ENCODE data around the gene UNC119.

DNA sequence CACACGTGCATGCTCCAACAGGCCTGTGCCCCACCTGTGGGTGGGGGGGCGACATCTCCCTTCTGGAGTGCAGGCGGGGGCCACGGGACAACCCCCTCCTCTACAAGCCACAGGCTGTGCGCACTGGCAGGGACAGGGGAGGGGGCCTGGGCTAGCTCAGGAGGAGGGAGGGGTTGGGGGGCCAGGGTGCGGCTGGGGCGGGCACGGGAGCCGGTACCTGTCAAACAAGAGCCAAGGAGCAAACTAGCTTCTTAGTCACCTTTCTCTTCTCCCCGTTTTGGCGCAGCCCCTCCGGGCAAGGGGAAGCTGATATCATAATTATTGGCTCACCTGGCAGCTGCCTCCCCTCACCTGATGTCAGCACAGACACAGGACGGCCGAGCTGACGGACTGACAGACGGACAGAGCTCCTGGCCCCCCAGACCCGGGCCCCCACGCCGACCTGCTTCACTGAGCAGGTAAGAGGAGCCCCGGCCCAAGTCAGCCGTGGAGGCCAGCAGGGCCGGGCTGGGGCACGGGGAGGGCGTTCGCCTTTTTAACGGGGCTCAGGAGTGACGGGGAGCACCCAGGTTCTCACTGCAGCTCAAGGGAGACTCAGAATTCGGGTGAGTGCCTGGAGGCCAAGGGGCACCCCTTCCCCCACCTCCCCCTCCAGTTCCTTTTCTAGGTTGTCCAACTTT lies 46.3 kb downstream of the UNC119 start, which contains the start of gene FOXN1:
- TF ChIP-seq POLR2AphosphoS5 (IDR thresholded peaks at IDR 0.05; ENCODE audit: low read depth) (no peak), ZNF114 (CRISPR knock-in tag; IDR thresholded peaks at IDR 0.05) (no peak), EZH2 (IDR thresholded peaks at IDR 0.05; ENCODE audit: low read depth, unreplicated experiment) (no peak), JUNB (IDR thresholded peaks at IDR 0.05; ENCODE audit: unreplicated experiment) (no peak), CREB1 (CRISPR knock-in tag; IDR thresholded peaks at IDR 0.05; ENCODE audit: low read depth) (no peak), ZNF331 (CRISPR knock-in tag; IDR thresholded peaks at IDR 0.05; ENCODE audit: low read depth) (no peak), STAT1 (IDR thresholded peaks at IDR 0.05; ENCODE audit: unreplicated experiment) (no peak), EZH2phosphoT487 (IDR thresholded peaks at IDR 0.05; ENCODE audit: unreplicated experiment) (no peak), NANOG (IDR thresholded peaks at IDR 0.05; ENCODE audit: borderline replicate concordance) (no peak)
- TF ChIP-seq, protein P1, sequence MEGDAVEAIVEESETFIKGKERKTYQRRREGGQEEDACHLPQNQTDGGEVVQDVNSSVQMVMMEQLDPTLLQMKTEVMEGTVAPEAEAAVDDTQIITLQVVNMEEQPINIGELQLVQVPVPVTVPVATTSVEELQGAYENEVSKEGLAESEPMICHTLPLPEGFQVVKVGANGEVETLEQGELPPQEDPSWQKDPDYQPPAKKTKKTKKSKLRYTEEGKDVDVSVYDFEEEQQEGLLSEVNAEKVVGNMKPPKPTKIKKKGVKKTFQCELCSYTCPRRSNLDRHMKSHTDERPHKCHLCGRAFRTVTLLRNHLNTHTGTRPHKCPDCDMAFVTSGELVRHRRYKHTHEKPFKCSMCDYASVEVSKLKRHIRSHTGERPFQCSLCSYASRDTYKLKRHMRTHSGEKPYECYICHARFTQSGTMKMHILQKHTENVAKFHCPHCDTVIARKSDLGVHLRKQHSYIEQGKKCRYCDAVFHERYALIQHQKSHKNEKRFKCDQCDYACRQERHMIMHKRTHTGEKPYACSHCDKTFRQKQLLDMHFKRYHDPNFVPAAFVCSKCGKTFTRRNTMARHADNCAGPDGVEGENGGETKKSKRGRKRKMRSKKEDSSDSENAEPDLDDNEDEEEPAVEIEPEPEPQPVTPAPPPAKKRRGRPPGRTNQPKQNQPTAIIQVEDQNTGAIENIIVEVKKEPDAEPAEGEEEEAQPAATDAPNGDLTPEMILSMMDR (conservative IDR thresholded peaks at IDR 0.05; ENCODE audit: low read depth in 2 of 2), result no peak
- TF ChIP-seq, protein P2, sequence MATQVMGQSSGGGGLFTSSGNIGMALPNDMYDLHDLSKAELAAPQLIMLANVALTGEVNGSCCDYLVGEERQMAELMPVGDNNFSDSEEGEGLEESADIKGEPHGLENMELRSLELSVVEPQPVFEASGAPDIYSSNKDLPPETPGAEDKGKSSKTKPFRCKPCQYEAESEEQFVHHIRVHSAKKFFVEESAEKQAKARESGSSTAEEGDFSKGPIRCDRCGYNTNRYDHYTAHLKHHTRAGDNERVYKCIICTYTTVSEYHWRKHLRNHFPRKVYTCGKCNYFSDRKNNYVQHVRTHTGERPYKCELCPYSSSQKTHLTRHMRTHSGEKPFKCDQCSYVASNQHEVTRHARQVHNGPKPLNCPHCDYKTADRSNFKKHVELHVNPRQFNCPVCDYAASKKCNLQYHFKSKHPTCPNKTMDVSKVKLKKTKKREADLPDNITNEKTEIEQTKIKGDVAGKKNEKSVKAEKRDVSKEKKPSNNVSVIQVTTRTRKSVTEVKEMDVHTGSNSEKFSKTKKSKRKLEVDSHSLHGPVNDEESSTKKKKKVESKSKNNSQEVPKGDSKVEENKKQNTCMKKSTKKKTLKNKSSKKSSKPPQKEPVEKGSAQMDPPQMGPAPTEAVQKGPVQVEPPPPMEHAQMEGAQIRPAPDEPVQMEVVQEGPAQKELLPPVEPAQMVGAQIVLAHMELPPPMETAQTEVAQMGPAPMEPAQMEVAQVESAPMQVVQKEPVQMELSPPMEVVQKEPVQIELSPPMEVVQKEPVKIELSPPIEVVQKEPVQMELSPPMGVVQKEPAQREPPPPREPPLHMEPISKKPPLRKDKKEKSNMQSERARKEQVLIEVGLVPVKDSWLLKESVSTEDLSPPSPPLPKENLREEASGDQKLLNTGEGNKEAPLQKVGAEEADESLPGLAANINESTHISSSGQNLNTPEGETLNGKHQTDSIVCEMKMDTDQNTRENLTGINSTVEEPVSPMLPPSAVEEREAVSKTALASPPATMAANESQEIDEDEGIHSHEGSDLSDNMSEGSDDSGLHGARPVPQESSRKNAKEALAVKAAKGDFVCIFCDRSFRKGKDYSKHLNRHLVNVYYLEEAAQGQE (IDR thresholded peaks at IDR 0.05; ENCODE audit: unreplicated experiment), result no peak
- TF ChIP-seq, protein P3, sequence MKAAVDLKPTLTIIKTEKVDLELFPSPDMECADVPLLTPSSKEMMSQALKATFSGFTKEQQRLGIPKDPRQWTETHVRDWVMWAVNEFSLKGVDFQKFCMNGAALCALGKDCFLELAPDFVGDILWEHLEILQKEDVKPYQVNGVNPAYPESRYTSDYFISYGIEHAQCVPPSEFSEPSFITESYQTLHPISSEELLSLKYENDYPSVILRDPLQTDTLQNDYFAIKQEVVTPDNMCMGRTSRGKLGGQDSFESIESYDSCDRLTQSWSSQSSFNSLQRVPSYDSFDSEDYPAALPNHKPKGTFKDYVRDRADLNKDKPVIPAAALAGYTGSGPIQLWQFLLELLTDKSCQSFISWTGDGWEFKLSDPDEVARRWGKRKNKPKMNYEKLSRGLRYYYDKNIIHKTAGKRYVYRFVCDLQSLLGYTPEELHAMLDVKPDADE (IDR thresholded peaks at IDR 0.05), result no peak

All from GM23338 (cell line).